HFF-Myc (cell line): ENCODE results near the gene ST7.

Experiments used
- DNase-seq: peaks from one replicate; pipeline ENCODE4 v3.0.0-alpha.2; 2011; ENCODE audit warnings: low read depth; ENCODE audit errors: extremely low read depth
- H3K4me3 ChIP-seq: replicated peaks from 2 replicates; pipeline ENCODE4 v1.5.1; 2011; ENCODE audit warnings: low read depth, mild to moderate bottlenecking, control low read depth, low read length
- TF ChIP-seq, protein P1 (sequence below): IDR thresholded peaks from 2 replicates; pipeline ENCODE4 v1.5.1; 2012; ENCODE audit warnings: mild to moderate bottlenecking, low read depth, low read length, control low read depth; ENCODE audit errors: missing control alignments

ST7 gene

DNA sequence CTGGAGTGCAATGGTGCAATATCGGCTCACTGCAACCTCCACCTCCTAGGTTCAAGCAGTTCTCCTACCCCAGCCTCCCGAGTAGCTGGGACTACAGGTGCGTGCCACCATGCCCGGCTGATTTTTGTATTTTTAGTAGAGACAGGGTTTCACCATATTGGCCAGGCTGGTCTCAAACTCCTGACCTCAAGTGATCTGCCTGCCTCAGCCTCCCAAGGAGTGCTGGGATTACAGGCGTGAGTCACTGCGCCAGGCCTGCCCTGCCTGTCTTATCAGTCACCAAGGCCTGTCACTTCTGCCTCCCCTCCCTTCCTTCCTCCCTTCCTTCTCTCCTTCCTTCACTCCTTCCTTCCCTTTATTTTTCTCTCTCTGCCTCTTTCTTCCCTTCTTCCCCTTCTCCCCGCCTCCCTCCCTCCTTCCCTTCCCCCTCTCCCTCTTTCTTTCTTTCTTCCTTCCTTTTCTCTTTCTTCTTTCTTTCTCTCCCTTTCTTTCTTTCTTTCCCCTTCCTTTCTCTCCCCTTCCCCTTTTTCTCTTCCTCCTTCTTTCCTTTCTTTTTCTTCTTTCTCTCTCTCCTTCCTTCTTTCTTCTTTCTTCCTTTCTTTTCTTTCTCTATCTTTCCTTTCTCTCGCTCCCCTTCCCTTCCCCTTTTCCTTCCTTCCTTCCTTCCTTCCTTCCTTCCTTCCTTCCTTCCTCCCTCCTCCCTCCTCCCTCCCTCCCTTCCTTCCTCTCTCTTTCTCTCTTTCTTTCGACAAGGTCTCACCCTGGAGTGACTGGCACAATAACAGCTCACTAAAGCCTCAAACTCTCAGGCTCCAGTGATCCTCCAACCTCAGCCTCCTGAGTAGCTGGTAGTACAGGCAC, 3.1 kb upstream of the ST7 start:
- no peak overlapping the region for H3K4me3 ChIP-seq
- no peak for DNase-seq
- TF ChIP-seq, protein P1, sequence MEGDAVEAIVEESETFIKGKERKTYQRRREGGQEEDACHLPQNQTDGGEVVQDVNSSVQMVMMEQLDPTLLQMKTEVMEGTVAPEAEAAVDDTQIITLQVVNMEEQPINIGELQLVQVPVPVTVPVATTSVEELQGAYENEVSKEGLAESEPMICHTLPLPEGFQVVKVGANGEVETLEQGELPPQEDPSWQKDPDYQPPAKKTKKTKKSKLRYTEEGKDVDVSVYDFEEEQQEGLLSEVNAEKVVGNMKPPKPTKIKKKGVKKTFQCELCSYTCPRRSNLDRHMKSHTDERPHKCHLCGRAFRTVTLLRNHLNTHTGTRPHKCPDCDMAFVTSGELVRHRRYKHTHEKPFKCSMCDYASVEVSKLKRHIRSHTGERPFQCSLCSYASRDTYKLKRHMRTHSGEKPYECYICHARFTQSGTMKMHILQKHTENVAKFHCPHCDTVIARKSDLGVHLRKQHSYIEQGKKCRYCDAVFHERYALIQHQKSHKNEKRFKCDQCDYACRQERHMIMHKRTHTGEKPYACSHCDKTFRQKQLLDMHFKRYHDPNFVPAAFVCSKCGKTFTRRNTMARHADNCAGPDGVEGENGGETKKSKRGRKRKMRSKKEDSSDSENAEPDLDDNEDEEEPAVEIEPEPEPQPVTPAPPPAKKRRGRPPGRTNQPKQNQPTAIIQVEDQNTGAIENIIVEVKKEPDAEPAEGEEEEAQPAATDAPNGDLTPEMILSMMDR: no peak

GRCh38 chr7:116950889-116951351, 2.4 kb upstream of the ST7 start:
- DNase-seq: no peak
- H3K4me3 ChIP-seq: no peak overlapping the region
- TF ChIP-seq, protein P1: no peak

DNA sequence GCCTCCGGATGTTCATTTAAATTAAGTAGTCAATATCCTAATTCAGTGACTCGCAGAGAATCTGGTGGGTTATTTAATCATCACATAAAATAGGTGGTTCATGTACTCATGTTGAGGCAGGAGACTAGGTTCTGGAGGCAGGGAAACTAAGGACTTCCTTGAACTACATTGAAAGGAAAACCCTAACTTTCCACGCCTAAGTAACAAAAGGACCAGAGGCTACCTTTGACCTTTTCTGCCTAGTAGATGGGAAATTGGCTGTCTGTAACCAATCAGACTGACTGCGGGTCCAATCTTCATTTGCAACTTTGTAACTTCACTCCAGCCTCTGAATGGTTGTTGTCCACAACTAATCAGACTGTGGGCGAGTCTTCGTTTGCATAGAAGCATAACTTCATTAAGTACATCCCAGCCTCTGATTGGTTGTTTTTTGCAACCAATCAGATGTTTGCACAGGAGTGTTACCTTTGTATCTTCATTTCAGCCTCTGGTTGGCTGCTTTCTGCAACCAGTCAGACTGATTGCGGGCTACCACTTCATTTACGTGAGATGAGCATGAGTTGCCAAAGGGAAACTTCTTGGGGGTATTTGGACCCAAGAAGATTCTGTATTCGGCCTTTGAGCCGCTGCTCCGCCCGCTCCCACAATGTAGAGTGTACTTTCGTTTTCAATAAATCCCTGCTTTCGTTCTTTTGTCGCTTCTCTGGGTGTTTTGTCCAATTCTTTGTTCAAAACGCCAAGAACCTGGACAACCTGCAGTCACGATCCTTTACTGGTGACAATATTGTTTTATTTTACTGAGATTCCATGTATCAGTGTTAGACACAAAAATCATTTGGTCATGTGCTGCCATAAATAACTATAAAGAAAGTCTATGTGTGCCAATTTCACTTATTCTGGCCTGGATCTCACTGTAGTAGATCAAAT, 1.7 kb upstream of the ST7 start:
- H3K4me3 ChIP-seq: no peak overlapping the region
- TF ChIP-seq, protein P1: no peak
- DNase-seq: no peak

DNA sequence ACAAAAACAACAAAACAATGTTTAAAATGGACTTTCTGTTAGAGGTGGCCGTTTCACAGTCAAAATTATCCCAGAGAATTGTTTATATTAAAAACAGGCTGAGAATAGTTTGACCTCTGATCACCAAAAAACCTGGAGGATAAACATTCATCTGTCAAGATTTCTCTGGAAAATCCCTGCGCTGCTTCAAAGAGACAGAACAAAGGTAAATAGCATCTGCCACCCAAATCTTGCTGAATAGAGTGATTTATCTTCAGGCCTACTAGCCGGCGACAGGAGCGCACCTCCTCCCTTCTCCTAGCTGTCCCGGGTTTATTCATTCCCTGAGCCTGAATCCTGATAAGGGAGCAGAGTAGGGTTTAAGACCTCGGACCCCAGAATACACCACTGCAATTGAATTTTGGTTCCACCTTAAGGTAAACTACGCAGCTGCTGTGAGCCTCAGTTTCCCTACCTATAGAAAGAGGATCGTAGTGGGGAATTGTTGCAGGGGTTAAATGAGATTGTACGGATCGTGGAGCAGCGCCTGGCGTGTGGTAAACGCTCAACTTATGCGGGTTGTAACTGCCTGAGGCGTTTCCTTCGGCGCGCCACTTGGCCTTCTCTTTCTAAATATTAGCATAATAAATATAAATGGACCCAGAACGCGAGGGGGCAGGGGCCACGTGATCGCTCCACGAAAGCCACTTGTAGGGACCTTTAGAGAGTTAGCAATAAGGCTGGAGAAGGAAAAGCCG, 498 bp upstream of the ST7 start:
- no peak for DNase-seq
- TF ChIP-seq, protein P1: no peak
- peak overlapping the region; percentile 65 for H3K4me3 ChIP-seq

- TF ChIP-seq, protein P1: no peak
- DNase-seq: peak; percentile 73
These were observed 871 bp downstream of the ST7 start for GRCh38 chr7:116953906-116954838.

More at GRCh38 chr7:116953906-116954838, 871 bp downstream of the ST7 start:
- peak overlapping the region; percentile 65 for H3K4me3 ChIP-seq
